Activated CD4-positive, CD25-positive, alpha-beta regulatory T cell treated with anti-CD3 and anti-CD28 coated beads, Interleukin-2, amount 50 U/mL, for 24 hours (primary cell): Measurements from ENCODE around the gene GFOD1.
"Not testable (repeated sequence)": the region's sequence is repeated elsewhere in the genome, so short reads cannot be mapped to it uniquely, and the experiment has no call there.

Source experiments
- ATAC-seq, 2 donors: fragments of 150-1000 bp; cut with Tn5 transposase; one replicate each; pipeline ENCODE4 v1.10.0; 2021; ENCODE audit warnings: mild to moderate bottlenecking in 1 of 2, moderate library complexity in 1 of 2

The GFOD1 gene

GRCh38 chr6:13398421-13398994, 88.9 kb downstream of the GFOD1 start:
- no peak for ATAC-seq

- no peak for ATAC-seq
Observed at GRCh38 chr6:13398069-13398381, 89.4 kb downstream of the GFOD1 start.

- no peak for ATAC-seq
Observed at GRCh38 chr6:13397359-13398068, 89.9 kb downstream of the GFOD1 start.

- ATAC-seq: no peak
Observed at GRCh38 chr6:13396241-13396792, 91.1 kb downstream of the GFOD1 start.

DNA sequence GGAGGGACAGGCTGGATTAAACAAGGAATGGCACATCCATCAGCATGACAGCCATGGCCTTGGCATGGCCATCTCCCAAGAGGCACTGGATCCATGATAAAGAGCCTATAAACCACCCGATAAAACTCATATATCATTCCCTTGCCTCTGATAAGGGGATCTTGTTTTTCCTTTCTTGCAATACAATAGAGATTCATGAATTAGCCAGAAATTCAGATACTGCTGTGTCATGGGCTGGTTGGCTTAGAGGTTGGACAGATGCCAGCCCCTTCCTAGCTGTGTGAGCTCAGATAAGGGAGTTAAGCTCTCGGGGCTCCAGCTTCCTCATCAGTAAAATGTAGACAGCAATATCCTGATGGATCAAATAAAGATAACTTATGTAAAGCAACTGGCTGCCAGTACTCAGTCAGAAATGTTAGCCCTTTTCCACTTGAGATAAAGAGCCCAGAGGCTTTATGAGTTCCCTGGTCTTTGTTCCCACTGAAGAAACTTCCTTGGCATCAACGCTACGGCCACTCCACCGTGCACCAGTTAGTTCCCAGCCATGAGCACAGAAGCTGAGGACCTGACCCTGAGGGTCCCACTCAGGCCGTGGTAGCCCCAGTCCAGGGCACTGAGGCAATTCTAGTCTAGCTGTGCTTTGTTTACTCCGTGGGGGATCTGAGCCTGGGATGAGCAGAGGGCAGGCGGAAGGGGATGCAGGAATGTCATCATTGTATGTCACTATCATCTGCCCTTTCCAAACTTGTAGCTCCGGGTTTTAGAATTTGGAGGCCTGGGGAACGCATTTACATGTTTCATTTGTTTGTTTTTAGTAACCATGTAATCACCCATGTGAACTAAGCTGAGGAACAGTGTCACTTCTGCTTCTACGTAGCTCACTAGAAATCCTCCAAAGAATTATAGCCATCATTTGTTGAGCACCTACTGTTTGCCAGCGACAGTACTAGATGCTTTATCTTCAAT, 91.8 kb downstream of the GFOD1 start:
- no peak for ATAC-seq

- ATAC-seq: no peak
Observed at GRCh38 chr6:13392462-13392861, 94.9 kb downstream of the GFOD1 start.

GRCh38 chr6:13391537-13391936, 95.9 kb downstream of the GFOD1 start:
- ATAC-seq: no peak

GRCh38 chr6:13390658-13391057, 96.7 kb downstream of the GFOD1 start:
- ATAC-seq: no peak

DNA sequence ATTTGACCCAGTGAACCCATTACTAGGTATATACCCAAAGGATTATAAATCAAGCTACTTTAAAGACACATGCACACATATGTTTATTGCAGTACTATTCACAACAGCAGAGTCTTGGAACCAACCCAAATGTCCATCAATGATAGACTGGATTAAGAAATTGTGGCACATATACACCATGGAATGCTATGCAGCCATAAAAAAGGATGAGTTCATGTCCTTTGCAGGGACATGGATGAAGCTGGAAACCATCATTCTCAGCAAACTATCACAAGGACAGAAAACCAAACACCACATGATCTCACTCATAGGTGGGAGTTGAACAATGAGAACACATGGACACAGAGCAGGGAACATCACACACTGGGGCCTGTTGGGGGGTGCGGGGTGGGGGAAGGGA, 98.2 kb downstream of the GFOD1 start:
- not testable (repeated sequence) for ATAC-seq

DNA sequence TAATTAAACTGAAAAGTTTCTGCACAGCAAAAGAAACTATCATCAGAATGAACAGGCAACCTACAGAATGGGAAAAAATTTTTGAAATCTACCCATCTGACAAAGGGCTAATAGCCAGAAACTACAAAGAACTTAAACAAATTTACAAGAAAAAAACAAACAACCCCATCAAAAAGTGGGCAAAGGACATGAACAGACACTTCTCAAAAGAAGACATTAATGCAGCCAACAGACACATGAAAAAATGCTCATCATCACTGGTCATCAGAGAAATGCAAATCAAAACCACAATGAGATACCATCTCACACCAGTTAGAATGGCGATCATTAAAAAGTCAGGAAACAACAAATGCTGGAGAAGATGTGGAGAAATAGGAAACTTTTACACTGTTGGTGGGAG, 98.6 kb downstream of the GFOD1 start:
- ATAC-seq: not testable (repeated sequence)

- ATAC-seq: no peak
Observed at GRCh38 chr6:13384966-13385365, 102.4 kb downstream of the GFOD1 start.

GRCh38 chr6:13384506-13384905, 102.9 kb downstream of the GFOD1 start:
- ATAC-seq: no peak

- peak; percentile 84 to 95 for ATAC-seq
Observed at GRCh38 chr6:13383328-13384163, 103.9 kb downstream of the GFOD1 start.

GRCh38 chr6:13380761-13381160, 106.6 kb downstream of the GFOD1 start:
- no peak for ATAC-seq

DNA sequence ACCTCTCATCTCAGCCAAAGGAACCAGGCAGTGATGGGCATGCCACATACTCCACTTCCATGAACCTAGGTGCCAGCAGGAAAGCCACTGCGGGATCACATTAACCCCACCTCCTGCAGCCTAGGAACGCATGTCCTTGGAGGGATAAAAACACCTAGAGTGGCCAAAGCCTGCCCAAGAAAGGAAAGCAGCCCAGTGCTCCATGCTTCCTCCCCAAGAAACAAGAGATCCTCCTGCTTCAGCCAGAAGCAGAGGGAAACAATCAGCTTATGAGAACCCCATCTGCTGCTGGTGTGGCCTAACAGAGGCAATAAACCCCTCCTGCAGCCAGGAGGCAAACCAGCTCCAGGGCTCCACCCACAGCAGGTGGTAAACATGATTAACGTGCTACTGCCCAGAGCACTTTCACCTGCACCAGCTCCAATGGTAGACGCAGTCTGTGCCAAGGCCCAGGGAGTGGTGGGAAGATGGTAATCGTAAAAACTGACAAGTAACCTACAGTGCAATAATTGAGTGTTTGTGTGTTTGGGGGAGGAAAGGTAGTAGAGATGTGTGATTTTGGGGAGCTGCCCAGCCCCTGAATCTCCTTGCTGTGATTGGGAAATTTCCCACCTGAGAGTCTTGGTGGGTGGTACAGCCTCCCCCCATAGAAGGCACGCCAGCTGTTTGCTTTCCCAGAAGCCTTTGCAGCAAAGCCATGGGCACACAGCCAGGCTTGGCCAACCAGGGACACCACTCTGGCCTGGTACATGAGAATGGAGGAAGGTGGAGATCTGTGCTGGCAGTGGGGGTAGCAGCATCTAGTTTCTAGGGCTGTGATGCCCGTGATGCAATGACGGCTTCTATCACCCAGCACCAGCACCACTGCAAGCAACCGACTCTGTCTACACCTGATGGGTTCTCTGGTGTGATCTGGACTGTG, 108.5 kb downstream of the GFOD1 start:
- no peak for ATAC-seq

GRCh38 chr6:13377054-13377758, 110.2 kb downstream of the GFOD1 start:
- ATAC-seq: no peak

- peak; percentile 82 to 85 for ATAC-seq
Observed at GRCh38 chr6:13375360-13375878, 112.0 kb downstream of the GFOD1 start.

DNA sequence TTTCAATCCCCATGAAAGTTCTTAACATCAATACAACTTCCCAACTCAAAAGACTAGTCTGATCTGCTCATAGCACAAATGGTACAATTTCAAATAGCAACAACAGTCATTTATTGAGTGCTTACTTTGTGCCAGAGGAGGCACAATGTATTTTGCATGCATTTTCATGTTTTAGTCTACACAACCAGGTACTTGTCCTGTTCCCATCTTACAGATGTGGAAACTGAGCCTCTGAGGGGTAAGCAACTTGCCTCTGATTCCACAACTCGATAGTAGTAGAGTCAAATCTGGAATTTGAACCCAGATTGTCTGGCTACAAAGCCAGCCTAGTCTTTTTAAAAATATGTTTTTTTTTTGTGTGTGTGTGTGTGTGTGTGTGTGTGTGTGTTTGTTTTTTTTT, 113.5 kb downstream of the GFOD1 start:
- ATAC-seq: no peak

GRCh38 chr6:13373488-13373886, 113.9 kb downstream of the GFOD1 start:
- ATAC-seq: no peak
